Measurements from ENCODE around the gene LSR.

- TF ChIP-seq CTCF (IDR thresholded peaks at IDR 0.05) (no peak), EZH2 (IDR thresholded peaks at IDR 0.05; ENCODE audit: borderline replicate concordance, insufficient read depth, low read depth, low read length, poor library complexity, severe bottlenecking) (no peak)
Observed at GRCh38 chr19:35241417-35241816, 7.4 kb upstream of the LSR start.
